GM12874 (cell line): ENCODE data around the gene CDH23.

Experiments
- CTCF ChIP-seq: IDR thresholded peaks from 2 replicates; pipeline ENCODE4 v1.5.1; 2011; ENCODE audit warnings: low read depth, mild to moderate bottlenecking, control low read depth, low read length, moderate library complexity; ENCODE audit not compliant: insufficient read depth

The CDH23 gene

GRCh38 chr10:71401056-71401455 is 4.3 kb downstream of the CDH23 start:
- TF ChIP-seq CTCF, result no peak

GRCh38 chr10:71402005-71402404 is 5.3 kb downstream of the CDH23 start:
- TF ChIP-seq CTCF, result no peak

- TF ChIP-seq CTCF, result no peak
Observed at GRCh38 chr10:71404503-71405295, 8.0 kb downstream of the CDH23 start.

GRCh38 chr10:71406878-71407277 is 10.2 kb downstream of the CDH23 start:
- TF ChIP-seq CTCF, result no peak

GRCh38 chr10:71408436-71409225 is 11.9 kb downstream of the CDH23 start:
- TF ChIP-seq CTCF, result no peak

GRCh38 chr10:71409516-71410104 is 12.9 kb downstream of the CDH23 start:
- TF ChIP-seq CTCF, result no peak

- TF ChIP-seq CTCF, result no peak
Observed at GRCh38 chr10:71413581-71413980, 16.9 kb downstream of the CDH23 start.
